HG03558 (cell line): ENCODE measurements around the gene SLC25A5.
"Not testable (repeated sequence)": the region's sequence is repeated elsewhere in the genome, so short reads cannot be mapped to it uniquely, and the experiment has no call there.

Experiments used
- ATAC-seq: cut with Tn5 transposase; IDR thresholded peaks from one replicate; pipeline ENCODE4 v1.9.1; 2021; ENCODE audit warnings: moderate number of reproducible peaks; ENCODE audit not compliant: unreplicated experiment; ENCODE audit errors: extremely low read depth

Gene SLC25A5

DNA sequence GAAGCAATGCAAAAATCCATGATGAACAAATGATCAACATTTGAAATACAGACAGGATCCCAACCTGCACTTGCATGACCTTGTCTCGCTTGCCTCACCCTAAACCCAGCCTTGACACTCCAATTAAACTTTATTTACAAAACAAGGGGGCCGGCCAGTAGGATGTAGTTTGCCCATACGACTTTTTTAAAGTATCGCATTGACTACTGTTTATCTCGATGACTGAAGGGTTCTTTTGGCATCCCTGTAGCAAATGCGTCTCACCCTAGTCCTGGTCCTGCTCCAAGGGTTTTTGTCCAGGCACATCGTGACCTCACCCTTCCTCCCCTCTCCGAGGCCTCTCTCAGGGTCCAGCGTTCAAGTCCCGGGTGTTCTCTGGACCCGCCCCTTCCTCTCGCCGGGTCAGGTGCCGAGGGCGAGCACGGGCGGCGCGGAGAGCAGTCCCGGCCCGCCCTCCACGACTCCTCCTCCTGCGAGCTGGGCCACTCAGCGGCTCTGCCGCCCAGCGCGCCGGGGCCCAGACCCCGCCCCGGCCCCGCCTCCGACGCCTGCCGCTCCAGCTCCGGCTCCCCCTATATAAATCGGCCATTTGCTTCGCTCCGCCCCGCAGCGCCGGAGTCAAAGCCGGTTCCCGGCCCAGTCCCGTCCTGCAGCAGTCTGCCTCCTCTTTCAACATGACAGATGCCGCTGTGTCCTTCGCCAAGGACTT is at the start of gene SLC25A5:
Gene SLC25A5 (plus strand): TSS at position 603 of the 709 bp plus-strand sequence. CDS start 72 bp downstream, at position 675.
- peak; percentile 60 for ATAC-seq

DNA sequence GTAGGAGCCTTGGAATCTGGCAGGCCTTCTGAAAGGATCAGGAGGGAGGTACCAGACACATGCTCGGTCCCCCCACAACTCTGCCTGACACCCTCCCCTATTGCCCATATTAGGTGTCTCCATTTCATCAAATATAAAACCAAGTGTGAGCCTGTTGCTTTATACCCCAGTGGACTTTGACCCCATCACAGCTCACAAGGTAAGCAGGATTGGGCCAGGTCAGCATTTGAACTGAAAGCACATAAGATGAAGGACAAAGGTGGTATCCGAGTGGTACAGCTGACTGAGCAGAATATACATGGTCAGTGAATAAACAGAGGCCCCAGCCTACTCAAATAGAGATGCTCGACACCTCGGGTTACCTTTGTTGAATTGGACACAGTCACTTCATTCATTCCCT is 49.1 kb upstream of the SLC25A5 start:
- ATAC-seq: no peak

DNA sequence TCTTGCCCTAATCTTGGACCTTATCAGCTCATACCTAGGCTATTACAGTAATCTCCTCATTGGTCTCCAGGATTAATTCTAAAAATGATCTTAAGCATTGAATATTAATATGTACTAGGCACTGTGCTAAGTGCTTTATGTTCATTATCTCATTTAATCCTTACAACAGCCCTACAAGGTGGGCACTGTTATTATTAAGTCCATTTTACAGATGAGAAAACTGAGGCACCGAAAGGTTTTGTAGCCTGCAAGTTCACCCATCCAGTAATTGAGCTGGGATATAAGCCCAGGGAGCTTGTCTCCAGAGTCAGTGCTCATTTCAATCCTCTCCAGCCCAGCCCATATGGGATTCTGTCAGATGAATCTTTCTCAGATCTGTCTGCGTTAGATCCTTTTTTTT is 48.3 kb upstream of the SLC25A5 start:
- ATAC-seq: no peak

DNA sequence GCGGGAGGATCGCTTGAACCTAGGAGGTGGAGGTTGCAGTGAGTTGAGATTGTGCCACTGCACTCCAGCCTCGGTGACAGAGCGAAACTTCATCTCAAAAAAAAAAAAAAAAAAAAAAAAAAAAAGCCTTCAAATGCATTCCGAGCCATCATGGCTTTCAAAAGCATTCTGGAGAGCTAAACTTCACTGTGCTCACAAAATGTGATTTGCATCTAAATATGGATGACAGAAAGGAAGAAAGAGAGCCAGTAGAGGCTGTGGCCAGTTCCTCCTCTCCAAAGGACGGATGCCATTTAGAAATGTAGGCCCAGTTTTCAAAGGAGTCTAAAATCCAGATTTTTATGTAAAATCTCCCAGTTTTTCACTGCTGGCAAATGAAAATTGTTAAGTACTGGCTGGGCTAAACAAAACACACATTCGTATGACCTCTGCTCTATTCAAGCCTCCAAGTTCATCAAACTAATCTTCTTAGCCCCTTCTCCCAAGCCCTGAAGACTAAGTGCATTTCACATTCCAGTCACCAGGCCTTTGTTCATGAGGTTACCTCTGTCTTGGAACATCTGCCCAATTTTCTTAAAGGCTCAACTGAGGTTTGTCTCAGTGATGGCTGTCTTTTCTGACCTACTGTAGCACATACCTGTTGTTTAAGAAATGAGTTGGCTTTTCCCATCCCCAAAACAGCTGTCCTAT is 47.1 kb upstream of the SLC25A5 start:
- no peak for ATAC-seq

DNA sequence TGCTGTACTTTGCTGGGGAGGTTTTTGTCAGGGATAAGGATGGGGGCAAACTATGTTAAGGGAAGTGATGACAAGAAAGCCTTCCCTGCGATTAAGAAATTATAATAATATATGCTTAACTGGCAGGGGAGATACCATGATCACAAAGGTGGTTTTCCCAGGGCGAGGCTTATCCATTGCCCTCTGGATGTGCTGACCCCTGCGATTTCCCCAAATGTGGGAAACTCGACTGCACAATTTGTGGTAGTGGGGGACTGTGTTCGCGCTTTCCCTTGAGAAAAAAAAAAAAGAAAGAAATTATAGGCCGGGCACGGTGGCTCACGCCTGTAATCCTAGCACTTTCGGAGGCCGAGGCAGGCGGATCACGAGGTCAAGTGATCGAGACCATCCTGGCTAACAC is 44.6 kb upstream of the SLC25A5 start:
- ATAC-seq: no peak

DNA sequence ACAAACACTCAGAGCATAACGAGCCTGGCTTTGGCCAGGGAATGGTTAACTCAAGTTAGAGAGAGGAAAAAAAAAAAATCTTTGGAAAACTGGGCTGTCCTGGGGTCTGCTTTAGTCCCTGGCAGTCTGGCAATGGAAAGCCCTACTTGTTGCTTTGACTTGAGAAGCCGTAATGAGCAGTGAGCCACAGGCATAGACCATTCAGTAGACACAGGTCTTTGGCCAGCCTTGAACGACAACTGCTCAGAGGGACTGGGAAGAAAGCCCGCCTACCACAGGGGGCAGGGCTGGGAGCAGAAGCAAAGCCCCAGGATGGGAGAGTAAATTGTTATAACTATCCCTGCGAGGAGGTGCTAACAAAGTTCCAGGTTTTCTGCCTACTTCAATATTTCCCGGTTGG is 43.2 kb upstream of the SLC25A5 start:
- no peak for ATAC-seq

DNA sequence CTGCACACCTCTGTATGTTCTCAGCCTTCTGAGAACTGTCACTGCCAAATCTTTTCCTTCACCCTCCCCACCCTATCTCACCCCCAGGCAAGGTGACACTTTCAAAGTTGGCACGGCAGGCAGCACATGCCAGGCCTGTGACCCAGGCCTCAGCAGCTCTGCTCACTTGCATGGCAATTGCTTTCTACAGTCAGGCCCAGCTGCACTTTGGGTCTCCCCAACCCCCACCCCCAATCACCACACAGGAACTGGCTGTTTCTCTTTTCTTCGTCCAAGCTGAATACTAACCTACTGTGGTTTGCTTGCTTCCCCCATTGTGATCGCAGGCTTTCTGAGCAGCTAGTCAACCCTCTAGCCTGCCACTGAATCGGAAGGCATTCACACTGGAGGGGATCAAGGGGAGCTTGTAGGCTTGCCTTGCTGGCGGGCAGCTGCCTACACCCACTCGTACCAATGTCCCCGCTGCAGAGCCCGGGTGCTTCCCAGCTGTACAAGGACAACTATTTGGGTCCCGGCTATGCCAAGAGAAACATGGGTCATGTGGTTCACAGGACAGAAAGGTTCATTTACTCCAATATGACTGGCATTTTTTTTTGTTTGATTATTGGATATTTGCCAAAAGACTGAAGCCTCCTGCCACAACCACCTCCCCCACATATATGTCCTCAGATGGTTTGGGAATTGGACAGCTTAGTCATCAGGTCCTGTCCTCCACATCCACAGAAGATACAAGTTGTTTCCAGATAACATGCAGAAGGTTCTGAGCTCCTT is 41.0 kb upstream of the SLC25A5 start:
- ATAC-seq: no peak

DNA sequence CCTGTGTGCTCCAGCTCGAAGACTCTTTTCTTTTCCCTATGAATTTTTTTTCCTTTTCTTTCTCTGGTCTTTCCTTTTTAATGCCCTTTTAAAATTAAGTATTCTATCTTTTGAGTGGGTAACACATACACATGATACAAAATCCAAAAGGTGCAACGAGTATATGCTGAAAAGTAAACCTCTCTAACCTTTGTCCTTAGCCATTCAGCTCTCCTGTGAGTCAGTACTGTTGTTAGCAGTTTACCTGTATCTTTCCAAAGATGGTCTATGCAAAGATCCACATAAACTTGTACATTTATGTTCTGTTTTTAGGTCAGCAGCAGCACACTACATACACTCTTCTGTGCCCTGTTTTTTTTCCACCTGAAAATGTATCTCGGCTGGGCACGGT is 40.5 kb upstream of the SLC25A5 start:
- ATAC-seq: no peak

DNA sequence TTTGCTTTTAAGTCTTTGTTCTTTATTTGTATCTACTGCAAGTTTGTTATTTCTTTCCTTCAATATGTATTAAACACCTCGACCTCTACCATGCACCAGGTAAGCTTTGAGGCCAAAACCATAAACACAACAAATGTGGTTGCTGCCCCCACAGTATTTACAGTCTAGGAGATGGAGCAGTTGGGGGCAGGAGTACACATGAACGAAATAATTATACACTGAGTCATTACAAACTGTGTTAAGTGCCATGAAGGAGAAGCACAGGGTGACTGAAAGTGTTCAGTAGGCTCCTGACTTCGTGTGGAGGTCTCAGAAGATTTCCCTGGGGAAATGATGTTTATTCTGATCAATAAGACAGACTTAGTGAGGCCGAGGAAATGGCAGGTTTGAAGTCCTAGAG is 38.8 kb upstream of the SLC25A5 start:
- ATAC-seq: no peak

DNA sequence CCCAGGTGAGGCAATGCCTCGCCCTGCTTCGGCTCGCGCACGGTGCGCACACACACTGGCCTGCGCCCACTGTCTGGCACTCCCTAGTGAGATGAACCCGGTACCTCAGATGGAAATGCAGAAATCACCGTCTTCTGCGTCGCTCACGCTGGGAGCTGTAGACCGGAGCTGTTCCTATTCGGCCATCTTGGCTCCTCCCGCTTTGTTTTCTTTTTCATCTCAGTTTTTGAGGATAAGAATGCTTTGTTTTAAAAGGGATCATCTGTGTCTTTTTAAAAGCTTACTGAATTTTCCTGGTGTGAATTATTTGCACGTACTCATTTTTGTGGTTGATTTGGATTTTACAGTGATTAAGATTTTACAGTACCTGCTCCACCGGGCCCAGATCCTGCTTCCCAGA is 26.9 kb upstream of the SLC25A5 start:
- ATAC-seq: not testable (repeated sequence)

DNA sequence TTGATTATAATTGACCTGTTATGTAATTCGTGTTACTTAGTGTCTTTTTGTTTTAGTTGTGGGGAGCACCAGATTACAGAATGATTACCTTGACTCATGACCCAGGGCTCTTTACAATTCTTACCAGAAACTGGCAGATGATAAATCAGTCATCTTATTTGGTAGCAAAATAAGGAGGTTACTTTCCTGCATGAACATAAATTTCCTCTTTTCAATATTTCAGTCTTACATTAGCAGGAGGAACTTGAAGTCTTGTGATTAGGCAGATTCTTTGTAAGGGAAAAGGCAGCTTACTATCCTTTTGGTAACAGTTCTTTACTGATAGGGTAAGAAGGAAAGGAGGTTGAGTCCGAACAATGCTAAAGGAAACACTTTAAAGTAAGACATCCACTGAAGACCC is 26.0 kb upstream of the SLC25A5 start:
- ATAC-seq: no peak

DNA sequence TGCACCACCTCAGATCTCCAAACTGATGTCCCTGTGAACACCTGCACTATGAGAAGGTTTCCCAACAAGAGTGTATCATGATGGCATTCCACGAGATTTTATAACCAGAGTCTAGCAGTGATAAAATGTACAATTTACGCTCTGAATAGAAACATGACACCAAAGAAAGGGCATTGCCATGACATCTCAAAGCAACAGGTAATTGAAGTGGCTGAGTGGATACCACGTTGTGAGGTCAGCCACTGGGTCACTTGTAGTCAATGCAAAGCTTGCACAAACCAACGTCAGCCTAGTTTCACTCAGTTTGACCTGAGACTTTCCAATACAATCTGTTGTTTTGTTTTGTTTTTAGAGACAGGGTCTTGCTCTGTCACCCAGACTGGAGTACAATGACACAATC is 15.0 kb upstream of the SLC25A5 start:
- no peak for ATAC-seq

DNA sequence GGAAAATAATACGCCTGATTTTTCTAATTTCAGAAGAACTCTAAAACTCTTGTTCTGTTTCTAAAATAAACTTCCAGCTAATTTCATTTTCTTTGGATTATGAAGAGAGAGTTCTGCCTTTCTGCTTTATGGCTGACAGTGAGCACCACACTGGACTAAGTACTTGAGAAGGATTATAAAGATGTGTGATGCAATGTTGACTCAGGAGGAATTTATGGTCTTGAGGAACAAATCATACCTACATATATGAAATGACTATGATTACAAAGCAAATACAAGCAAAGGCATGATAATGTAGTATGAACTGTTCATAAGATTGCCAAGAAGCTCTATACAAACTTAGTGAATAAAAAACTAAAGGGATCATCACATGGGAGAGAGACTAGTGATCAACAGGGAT is 13.0 kb upstream of the SLC25A5 start:
- ATAC-seq: no peak

DNA sequence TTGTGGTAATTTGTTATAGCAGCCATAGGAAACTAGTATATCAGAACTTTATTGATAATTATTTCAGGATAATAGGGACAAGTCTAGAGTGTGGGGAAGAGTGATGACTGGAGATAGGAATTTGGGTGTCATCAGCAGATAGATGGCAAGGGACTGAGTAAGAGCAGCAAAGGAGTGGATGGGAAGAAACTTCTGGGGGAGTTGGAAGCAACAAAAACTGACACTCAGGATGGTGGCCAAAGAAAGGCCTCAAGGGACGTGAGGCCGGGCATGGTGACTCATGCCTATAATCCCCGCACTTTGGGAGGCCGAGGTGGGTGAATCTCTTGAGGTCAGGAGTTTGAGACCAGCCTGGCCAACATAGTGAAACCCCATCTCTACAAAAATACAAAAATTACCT is 9.1 kb upstream of the SLC25A5 start:
- ATAC-seq: no peak

DNA sequence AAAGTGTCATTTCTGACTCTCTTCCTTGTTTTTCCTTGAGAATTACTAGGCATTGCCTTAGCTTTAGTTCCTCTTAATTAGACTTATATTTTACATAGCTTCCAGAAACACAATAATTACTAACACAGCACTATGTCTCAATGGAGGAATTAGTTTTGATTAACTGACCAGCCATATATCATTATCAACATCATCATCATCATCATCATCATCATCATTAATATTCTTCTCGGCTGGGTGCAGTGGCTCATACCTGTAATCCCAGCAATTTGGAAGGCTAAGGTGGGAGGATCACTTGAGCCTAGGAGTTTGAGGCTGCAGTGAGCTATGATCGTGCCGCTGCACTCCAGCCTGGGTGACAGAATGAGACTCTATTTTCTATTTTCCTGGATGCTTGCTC is 2.7 kb upstream of the SLC25A5 start:
- ATAC-seq: no peak

DNA sequence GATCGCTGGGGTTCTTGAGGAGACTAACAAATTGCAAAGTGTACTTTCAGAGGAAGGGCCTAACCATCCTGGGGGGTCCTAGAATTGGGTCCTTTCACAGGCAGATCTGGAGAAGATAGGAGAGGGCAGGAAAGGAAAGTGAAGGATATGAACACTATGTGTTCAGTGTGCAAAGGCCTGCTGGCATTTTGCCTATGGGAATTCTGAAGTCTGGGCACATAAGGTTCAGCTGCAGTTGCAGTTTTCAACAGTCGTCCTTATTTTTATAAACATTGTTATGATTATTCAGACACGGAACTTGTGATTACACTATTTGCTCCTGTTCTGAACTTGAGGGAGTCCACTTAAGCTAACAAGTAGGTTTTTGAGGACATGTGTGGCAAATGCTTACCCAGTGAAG is 1.3 kb upstream of the SLC25A5 start:
- no peak for ATAC-seq

DNA sequence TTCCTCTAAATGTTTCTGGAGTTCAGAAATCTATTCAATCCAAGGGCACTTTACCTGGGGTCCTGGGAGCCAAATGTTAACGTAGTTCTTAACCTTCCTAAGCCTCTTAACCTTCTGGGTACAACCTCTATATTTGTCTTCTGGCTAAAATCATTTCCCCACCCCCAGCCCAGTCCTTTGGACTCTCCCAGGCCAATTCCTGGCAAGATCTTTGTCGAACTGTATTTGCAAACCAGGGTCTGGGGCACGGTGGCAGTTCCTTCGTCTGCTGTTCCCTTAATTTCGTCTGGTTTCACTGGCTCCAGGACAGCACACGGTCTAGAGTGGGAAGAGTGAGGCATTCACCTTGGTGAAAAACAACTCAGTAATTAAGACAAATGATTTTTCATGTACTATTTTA is 811 bp upstream of the SLC25A5 start:
- ATAC-seq: no peak

DNA sequence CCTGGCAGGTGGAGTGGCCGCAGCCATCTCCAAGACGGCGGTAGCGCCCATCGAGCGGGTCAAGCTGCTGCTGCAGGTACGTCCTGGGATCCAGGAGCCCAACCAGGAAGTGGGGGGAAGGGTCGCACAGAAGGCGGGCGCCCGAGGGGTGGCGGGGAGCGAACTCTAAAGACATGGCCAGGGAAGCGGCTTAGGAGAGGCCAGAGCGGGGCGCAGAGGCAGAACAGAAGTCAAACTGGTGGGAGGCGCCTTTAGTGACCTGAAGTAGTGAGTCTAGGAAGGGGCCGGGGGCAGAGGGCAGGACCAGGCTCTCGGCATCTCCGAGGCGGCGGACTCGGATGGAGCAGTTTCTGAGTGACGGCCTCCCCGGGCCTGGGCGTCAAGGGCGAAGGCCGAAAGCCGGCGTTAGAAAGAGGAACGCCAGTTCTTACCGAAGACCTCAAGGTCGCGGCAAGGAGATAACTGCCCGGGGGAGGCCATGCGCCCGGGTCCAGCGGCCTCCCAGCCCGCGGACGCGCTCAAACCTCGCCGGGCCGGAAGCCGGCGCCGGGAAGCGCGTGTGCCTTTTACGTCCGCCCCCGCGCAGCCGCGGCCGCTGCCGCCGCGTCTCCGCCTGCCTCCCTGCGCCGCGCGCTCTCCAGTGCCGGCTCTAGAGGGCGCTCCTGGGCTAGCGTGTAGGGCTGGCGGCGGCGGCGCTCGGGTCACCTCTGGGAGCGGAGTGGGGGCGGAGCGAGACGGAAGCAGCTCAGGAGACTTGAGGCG is 488 bp downstream of the SLC25A5 start:
- ATAC-seq: peak; percentile 66

DNA sequence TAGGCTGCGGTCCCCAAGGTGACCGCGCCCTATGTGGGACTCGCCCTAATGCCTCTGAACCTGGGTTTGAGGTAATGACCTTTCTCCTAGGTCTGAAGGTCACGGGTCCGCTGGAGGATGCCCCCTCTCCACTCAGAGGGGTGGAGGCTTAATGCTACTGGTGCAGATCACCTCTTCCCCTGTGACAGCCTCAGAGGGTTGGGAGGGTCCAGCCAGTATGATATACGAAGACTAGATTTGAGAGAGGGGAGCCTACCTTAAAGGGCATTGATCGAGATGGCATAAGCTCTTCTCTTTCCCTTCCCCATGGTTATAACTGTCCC is 1.0 kb downstream of the SLC25A5 start:
- ATAC-seq: no peak

DNA sequence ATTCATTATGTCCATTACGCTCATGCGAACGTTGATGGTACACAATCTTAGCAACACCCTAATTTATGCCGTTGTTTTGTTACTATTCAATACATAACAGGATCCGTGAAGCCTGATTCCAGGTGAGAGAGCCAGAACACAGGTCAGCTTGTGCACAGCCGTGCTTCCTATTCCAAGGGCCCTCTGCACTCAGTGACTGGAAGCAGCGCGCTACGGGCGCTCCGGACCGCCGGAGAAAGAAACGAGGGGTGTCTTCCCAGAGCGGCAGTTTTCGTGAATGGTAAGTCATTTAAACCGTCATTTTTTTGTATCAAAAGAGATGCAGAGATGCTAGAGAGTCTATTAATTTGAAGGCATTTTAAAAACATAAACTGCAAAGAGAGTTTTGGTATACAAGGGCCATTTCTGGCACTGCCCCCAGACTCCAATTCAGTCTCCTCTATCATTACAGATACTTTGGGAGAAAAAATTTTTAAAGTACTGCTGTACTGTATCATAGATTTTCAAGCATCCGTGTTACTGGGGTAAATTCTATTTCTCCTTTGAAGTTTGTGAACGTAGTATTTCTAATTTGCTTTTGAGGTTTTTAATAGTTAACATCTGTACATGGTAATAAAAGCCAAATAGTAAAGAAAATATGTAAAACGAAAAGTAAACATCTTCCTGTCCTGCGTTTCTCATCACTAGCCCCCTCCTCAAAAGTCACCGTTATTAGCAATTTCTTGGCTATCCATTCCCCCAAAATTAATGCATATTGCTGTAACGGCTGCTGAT is 6.6 kb downstream of the SLC25A5 start:
- ATAC-seq: no peak
